ENCODE measurements around the gene HDAC8. TPM values are rescaled to one million over a fixed set of nuclear protein-coding genes. Genes with fewer than 3 reads are reported as not detected.
"Not testable (repeated sequence)": the region's sequence is repeated elsewhere in the genome, so short reads cannot be mapped to it uniquely, and the experiment has no call there.

HDAC8 gene
- total RNA-seq, 4 donors from 2014 or later, result 9.0 to 18.1 (median 14.2) TPM

- H3K27me3 ChIP-seq, result no peaks in the 10 kb centered on the region
- no peak for TF ChIP-seq POLR2A (IDR thresholded peaks at IDR 0.05)
- TF ChIP-seq, protein P1, sequence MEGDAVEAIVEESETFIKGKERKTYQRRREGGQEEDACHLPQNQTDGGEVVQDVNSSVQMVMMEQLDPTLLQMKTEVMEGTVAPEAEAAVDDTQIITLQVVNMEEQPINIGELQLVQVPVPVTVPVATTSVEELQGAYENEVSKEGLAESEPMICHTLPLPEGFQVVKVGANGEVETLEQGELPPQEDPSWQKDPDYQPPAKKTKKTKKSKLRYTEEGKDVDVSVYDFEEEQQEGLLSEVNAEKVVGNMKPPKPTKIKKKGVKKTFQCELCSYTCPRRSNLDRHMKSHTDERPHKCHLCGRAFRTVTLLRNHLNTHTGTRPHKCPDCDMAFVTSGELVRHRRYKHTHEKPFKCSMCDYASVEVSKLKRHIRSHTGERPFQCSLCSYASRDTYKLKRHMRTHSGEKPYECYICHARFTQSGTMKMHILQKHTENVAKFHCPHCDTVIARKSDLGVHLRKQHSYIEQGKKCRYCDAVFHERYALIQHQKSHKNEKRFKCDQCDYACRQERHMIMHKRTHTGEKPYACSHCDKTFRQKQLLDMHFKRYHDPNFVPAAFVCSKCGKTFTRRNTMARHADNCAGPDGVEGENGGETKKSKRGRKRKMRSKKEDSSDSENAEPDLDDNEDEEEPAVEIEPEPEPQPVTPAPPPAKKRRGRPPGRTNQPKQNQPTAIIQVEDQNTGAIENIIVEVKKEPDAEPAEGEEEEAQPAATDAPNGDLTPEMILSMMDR (IDR thresholded peaks at IDR 0.05 in 4 of 5, conservative IDR thresholded peaks at IDR 0.05 in 1 of 5), result no peak
- no peaks in the 10 kb centered on the region for H3K36me3 ChIP-seq
- H3K4me3 ChIP-seq, result no peak overlapping the region
- no peak overlapping the region for H3K27ac ChIP-seq
- intact Hi-C loops (cut with DNase I; ENCODE audit: low total_unique reads), result loop anchor here (10.0 kb wide), 1 partner anchor 162 kb away; the partner anchor contains the start of gene CITED1
- no peaks in the 10 kb centered on the region for H3K9me3 ChIP-seq
- ATAC-seq (no peak), DNase-seq (no peak)
- in situ Hi-C loops (cut with MboI; ENCODE audit: low sequenced_read_pairs in 4 of 4), result no loop called here
- H3K4me1 ChIP-seq, result peaks cover 0 to 5% of the 10 kb centered on the region in 2 donors
Measured at GRCh38 chrX:72466493-72466892, 106.2 kb downstream of the HDAC8 start.

GRCh38 chrX:72465889-72466288 is 106.8 kb downstream of the HDAC8 start:
- TF ChIP-seq, protein P1 (IDR thresholded peaks at IDR 0.05 in 4 of 5, conservative IDR thresholded peaks at IDR 0.05 in 1 of 5), result no peak
- TF ChIP-seq POLR2A (IDR thresholded peaks at IDR 0.05), result no peak
- no peak for ATAC-seq
- in situ Hi-C loops (cut with MboI; ENCODE audit: low sequenced_read_pairs in 4 of 4), result no loop called here

DNA sequence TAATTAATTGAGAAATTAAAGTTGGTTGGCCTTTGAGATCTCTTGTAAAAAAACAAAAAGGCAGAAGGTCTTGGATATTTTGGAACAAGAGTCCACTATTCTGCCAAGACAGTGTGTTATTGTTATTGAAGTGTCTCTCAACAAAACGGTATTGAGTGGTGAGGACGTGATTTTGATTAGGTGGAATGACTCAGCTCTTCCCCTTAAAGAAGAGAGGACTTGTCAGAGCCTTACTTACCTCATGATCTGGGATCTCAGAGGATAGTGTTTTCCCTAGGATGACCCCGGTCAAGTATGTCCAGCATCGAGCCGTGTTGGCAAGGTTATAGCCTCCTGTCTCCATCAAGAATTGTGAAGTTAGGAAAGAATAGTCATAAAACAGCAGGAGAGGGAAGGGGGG is 110.9 kb downstream of the HDAC8 start:
- TF ChIP-seq, protein P1 (IDR thresholded peaks at IDR 0.05 in 4 of 5, conservative IDR thresholded peaks at IDR 0.05 in 1 of 5), result no peak
- no peak for TF ChIP-seq POLR2A (IDR thresholded peaks at IDR 0.05)
- no peaks in the 10 kb centered on the region for H3K27me3 ChIP-seq
- in situ Hi-C loops (cut with MboI; ENCODE audit: low sequenced_read_pairs in 4 of 4) (no loop called here), intact Hi-C loops (cut with DNase I; ENCODE audit: low total_unique reads) (loop anchor here (10.0 kb wide), 1 partner anchor 157 kb away; the partner anchor contains the start of gene CITED1)
- H3K27ac ChIP-seq, result no peak overlapping the region
- ATAC-seq (no peak), DNase-seq (no peak)
- H3K9me3 ChIP-seq, result no peaks in the 10 kb centered on the region
- H3K36me3 ChIP-seq, result no peaks in the 10 kb centered on the region
- H3K4me1 ChIP-seq, result peaks cover 0 to 2% of the 10 kb centered on the region in 2 donors
- H3K4me3 ChIP-seq, result no peak overlapping the region

More at GRCh38 chrX:72465889-72466288, 106.8 kb downstream of the HDAC8 start:
- H3K4me1 ChIP-seq, result peaks cover 0 to 5% of the 10 kb centered on the region in 2 donors
- DNase-seq, result no peak
- no peaks in the 10 kb centered on the region for H3K27me3 ChIP-seq
- H3K27ac ChIP-seq, result no peak overlapping the region
- H3K36me3 ChIP-seq, result no peaks in the 10 kb centered on the region
- H3K4me3 ChIP-seq, result no peak overlapping the region
- intact Hi-C loops (cut with DNase I; ENCODE audit: low total_unique reads), result loop anchor here (10.0 kb wide), 1 partner anchor 161 kb away; the partner anchor contains the start of gene CITED1
- no peaks in the 10 kb centered on the region for H3K9me3 ChIP-seq

DNA sequence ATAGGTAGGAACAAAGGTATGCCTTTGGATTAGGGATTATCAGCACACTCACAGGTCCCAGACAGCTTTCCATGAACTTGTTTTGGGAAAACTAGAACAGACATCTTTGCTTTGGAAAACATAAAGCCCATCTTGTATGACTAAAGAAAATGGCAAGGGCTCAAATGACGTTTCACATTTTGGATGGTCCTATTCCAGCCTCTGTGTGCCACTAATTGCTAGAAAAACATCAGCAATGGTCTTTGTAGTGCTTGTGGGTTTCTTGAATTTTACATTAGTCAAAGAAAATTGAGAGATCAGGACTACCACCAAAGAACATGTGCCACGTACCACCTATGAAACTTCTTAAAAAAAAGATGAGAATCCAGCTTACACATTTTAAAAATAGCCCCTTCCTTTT is 111.4 kb downstream of the HDAC8 start:
- DNase-seq, result no peak
- H3K36me3 ChIP-seq, result no peaks in the 10 kb centered on the region
- no peak for ATAC-seq
- in situ Hi-C loops (cut with MboI; ENCODE audit: low sequenced_read_pairs in 4 of 4), result no loop called here
- intact Hi-C loops (cut with DNase I; ENCODE audit: low total_unique reads), result loop anchor here (10.0 kb wide), 1 partner anchor 156 kb away; the partner anchor contains the start of gene CITED1
- no peak for TF ChIP-seq POLR2A (IDR thresholded peaks at IDR 0.05)
- TF ChIP-seq, protein P1 (IDR thresholded peaks at IDR 0.05 in 4 of 5, conservative IDR thresholded peaks at IDR 0.05 in 1 of 5), result no peak
- no peaks in the 10 kb centered on the region for H3K4me1 ChIP-seq
- no peak overlapping the region for H3K4me3 ChIP-seq
- no peak overlapping the region for H3K27ac ChIP-seq
- no peaks in the 10 kb centered on the region for H3K9me3 ChIP-seq
- H3K27me3 ChIP-seq, result no peaks in the 10 kb centered on the region

DNA sequence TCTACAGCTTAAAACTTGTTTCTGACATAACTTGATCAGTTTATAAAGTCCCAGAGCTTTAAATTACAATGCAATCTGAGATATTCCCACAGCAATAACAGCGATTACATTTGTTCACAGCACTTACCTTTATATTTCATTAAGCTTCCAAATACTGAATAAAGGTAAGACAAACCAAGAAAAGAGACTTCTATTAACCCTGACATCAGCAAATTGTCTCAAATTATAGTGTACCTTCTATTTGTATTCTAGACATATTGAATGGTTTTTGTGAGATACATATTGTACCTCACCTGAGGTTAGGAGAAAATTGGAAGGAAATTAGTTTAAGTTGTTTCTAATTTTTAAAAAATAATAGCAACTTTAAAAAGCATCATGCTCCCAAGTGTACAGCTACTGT is 111.9 kb downstream of the HDAC8 start:
- H3K4me1 ChIP-seq, result no peaks in the 10 kb centered on the region
- DNase-seq (no peak), ATAC-seq (no peak)
- no peak for TF ChIP-seq POLR2A (IDR thresholded peaks at IDR 0.05)
- TF ChIP-seq, protein P1 (IDR thresholded peaks at IDR 0.05 in 4 of 5, conservative IDR thresholded peaks at IDR 0.05 in 1 of 5), result no peak
- in situ Hi-C loops (cut with MboI; ENCODE audit: low sequenced_read_pairs in 4 of 4), result no loop called here
- H3K27ac ChIP-seq, result no peak overlapping the region
- no peaks in the 10 kb centered on the region for H3K36me3 ChIP-seq
- H3K27me3 ChIP-seq, result no peaks in the 10 kb centered on the region
- H3K9me3 ChIP-seq, result no peaks in the 10 kb centered on the region
- intact Hi-C loops (cut with DNase I; ENCODE audit: low total_unique reads), result loop anchor here (10.0 kb wide), 1 partner anchor 156 kb away; the partner anchor contains the start of gene CITED1
- no peak overlapping the region for H3K4me3 ChIP-seq

GRCh38 chrX:72449034-72449433 is 123.6 kb downstream of the HDAC8 start:
- DNase-seq; intact Hi-C loops (cut with DNase I; ENCODE audit: low total_unique reads); H3K9me3 ChIP-seq; ATAC-seq; H3K4me3 ChIP-seq; H3K4me1 ChIP-seq; H3K36me3 ChIP-seq; H3K27me3 ChIP-seq; H3K27ac ChIP-seq: not testable (repeated sequence)
- in situ Hi-C loops (cut with MboI; ENCODE audit: low sequenced_read_pairs in 4 of 4), result loop anchor here in 1 of 4 donors (25.0 kb wide), 1 partner anchor 112 kb away; no protein-coding TSS in a partner anchor

GRCh38 chrX:72440764-72441163 is 131.9 kb downstream of the HDAC8 start:
- H3K27me3 ChIP-seq; DNase-seq; H3K36me3 ChIP-seq; intact Hi-C loops (cut with DNase I; ENCODE audit: low total_unique reads); H3K27ac ChIP-seq; H3K9me3 ChIP-seq; ATAC-seq; H3K4me3 ChIP-seq; H3K4me1 ChIP-seq: not testable (repeated sequence)
- in situ Hi-C loops (cut with MboI; ENCODE audit: low sequenced_read_pairs in 4 of 4), result loop anchor here in 1 of 4 donors (25.0 kb wide), 1 partner anchor 103 kb away; no protein-coding TSS in a partner anchor

Measured in gastrocnemius medialis (tissue), 4 donors.